Fibroblast of pulmonary artery (primary cell): ENCODE measurements around the gene DUOXA2.
"Not testable (repeated sequence)": the region's sequence is repeated elsewhere in the genome, so short reads cannot be mapped to it uniquely, and the experiment has no call there.

Experiments used
- DNase-seq: peaks from one replicate; pipeline ENCODE4 v3.0.0-alpha.2; 2010; ENCODE audit warnings: low read depth
- H3K4me3 ChIP-seq: replicated peaks from 2 replicates; pipeline ENCODE4 v1.5.1; 2011; ENCODE audit warnings: low read depth, mild to moderate bottlenecking, control low read depth, low read length, moderate library complexity
- TF ChIP-seq, protein P1 (sequence below): IDR thresholded peaks from 2 replicates; pipeline ENCODE4 v1.5.1; 2011; ENCODE audit warnings: mild to moderate bottlenecking, control low read depth, low read length, inconsistent platforms; ENCODE audit errors: missing control alignments

The DUOXA2 gene

GRCh38 chr15:45101749-45102148 lies 12.4 kb upstream of the DUOXA2 start:
- no peak for DNase-seq
- TF ChIP-seq, protein P1, sequence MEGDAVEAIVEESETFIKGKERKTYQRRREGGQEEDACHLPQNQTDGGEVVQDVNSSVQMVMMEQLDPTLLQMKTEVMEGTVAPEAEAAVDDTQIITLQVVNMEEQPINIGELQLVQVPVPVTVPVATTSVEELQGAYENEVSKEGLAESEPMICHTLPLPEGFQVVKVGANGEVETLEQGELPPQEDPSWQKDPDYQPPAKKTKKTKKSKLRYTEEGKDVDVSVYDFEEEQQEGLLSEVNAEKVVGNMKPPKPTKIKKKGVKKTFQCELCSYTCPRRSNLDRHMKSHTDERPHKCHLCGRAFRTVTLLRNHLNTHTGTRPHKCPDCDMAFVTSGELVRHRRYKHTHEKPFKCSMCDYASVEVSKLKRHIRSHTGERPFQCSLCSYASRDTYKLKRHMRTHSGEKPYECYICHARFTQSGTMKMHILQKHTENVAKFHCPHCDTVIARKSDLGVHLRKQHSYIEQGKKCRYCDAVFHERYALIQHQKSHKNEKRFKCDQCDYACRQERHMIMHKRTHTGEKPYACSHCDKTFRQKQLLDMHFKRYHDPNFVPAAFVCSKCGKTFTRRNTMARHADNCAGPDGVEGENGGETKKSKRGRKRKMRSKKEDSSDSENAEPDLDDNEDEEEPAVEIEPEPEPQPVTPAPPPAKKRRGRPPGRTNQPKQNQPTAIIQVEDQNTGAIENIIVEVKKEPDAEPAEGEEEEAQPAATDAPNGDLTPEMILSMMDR, result no peak
- H3K4me3 ChIP-seq, result no peak overlapping the region

DNA sequence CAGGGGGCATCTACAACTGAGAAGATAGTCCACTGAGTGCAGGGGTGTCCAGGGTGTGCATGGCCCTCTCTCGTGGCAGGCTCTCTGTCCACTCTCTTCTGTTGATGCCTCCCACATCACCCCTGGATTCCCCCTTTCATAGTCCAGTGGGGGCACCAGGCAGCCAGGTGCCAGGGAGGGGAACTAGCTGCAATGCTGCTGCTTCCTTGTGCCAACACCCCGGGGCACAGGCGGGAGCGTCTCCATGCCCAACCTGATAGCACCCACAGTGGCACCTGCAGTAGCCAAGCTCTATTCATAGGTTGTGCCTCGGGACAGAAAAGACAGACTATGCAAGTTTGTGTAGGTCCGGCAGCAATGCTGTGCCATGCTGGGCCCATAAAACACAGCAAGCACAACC lies 11.9 kb upstream of the DUOXA2 start:
- TF ChIP-seq, protein P1, result no peak
- no peak overlapping the region for H3K4me3 ChIP-seq
- no peak for DNase-seq

- not testable (repeated sequence) for DNase-seq, H3K4me3 ChIP-seq
These were observed 10.0 kb upstream of the DUOXA2 start for GRCh38 chr15:45104170-45104569.

DNA sequence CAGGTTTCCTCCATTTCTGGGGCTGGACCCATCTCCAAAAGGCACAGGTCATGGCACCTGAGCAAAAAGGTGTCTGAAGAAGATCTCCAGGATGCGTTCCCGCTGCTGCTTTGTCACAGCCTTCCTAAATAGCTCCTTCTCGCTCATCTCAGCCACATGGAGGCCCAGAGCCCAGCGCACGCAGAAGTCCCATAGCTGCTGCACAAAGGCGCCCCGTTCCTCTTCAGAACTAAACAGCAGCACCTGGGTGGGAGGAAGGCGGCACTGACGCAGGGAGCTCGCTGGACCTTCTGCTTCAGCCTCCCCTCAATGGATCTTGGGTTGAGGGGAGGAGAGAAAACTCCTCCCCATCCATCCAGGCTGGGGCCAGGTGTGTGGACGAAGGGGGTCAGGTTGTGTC lies 8.5 kb upstream of the DUOXA2 start:
- H3K4me3 ChIP-seq, result no peak overlapping the region
- no peak for DNase-seq
- TF ChIP-seq, protein P1, result no peak

GRCh38 chr15:45106002-45106790 lies 7.9 kb upstream of the DUOXA2 start:
- no peak for DNase-seq
- no peak overlapping the region for H3K4me3 ChIP-seq
- TF ChIP-seq, protein P1, result no peak

GRCh38 chr15:45107941-45108630 lies 6.0 kb upstream of the DUOXA2 start:
- no peak overlapping the region for H3K4me3 ChIP-seq
- DNase-seq, result no peak
- TF ChIP-seq, protein P1, result no peak

GRCh38 chr15:45110256-45110820 lies 3.8 kb upstream of the DUOXA2 start:
- no peak overlapping the region for H3K4me3 ChIP-seq
- TF ChIP-seq, protein P1, result no peak
- no peak for DNase-seq
